NCI-H345 treated with DMSO at 0.1 percent for 48 hours (cell line): ENCODE measurements around the gene ZNF17.

Experiments used
- DNase-seq: peaks from one replicate; lab custom pipeline; 2025; ENCODE audit not compliant: unreplicated experiment; lab: John Stamatoyannopoulos, UW

Gene ZNF17

DNA sequence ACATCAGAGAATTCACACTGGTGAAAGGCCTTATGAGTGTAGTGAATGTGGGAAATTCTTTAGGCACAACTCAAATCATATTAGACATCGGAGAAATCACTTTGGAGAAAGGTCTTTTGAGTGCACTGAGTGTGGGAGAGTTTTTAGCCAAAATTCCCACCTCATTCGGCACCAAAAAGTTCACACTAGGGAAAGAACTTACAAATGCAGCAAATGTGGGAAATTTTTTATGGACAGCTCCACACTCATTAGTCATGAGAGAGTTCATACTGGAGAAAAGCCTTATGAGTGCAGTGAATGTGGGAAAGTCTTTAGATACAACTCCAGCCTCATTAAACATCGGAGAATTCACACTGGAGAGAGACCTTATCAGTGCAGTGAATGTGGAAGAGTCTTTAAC, 10.1 kb downstream of the ZNF17 start:
- no peak for DNase-seq

DNA sequence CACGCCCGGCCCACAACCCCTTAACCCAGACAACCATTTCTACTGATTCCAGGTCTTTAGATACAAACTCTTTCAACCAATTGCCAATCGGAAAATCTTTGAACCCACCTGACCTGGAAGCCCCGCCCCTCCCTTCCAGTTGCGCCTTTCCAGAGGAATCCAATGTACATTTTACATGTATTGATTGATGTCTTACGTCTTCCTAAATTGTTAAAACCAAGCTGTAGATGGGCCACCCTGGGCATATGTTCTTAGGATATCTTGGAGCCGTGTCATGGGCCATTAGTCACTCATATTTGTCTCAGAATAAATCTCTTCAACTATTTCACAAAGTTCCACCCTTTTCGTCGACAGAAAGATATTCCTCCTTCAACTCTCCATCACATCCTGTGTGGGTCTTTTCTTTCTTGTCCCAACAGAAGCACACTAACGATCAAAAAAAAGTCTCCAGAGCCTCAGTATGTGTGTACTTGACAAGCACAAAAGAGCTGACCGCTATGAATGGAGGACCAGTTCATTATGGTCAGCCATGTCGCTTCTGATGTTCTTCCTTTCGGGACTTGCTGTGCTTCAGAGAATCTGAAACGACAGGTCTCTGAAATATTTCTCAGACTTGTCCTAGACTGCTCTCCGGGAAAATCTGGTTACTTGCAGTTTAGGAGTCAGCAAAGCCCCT, 23.6 kb downstream of the ZNF17 start:
- peak; percentile 17 for DNase-seq

DNA sequence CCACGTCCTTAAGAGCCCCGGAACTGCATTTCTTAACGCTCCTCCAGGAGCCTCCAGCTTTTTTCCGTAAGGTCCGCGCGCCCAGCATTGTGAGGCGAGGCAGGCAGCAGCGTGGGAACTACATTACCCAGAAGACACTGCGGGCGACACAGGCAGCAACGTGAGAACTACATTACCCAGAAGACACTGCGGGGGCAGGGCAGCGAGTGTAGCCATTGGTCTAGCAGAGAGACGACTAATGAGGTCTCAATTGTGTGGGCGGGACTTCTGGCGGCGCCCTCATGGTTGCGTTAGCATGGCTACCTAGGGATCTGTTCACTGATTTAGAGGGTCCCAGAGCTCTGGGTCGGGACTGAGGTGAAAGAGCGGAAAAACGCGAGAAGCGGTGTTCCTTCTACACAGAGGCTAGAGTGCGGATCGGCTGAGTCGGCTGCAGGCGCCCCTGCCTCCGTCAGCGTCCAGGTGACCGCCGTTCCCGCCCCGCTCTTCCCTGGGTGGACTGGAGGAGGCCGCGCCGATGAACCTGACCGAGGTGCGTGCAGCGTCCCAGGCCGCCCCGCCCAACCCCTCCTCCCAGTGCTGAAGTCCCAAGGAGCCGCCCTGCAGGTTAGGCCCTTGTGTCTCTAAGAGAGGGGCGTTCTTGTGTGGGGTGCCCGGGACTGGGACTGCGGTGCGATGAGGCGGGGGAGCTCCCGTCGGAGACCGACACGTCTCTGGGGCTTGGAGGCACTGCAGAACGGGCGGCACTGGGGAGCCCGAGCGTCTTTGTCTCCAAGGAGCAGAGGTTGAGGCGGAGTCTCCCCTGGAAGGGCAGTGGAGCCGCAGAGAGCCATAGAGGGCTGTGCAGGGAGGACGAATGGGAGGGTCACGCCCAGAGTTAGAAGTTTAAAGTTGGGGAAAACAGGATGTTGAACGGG, 24.4 kb downstream of the ZNF17 start, which contains the start of gene ZNF749:
ZNF749 (plus strand) TSS at position 264 of the 917 bp plus-strand sequence; CDS start at position 518, 254 bp downstream.
- DNase-seq = peak; percentile 87

GRCh38 chr19:57436417-57436816, 25.5 kb downstream of the ZNF17 start:
- DNase-seq = no peak

DNA sequence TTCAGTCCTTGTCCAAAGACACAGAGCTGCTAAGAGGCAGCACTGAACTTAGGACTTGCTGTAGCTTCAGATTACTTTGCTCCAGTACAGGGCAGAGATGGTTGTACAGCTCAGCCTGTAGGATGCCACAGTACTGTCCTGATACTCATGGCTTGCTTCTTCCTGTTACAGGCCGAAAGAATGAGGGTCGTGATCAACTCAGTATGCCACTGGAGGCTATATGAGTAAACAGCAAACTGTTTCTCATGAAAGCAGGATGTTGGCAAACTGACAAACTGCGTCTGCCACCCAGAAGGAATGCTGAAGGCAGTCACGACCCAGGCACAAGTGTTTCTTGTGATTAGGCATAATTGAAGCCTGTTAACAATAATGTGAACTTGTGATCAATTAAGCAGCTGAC, 27.0 kb downstream of the ZNF17 start:
- no peak for DNase-seq

DNA sequence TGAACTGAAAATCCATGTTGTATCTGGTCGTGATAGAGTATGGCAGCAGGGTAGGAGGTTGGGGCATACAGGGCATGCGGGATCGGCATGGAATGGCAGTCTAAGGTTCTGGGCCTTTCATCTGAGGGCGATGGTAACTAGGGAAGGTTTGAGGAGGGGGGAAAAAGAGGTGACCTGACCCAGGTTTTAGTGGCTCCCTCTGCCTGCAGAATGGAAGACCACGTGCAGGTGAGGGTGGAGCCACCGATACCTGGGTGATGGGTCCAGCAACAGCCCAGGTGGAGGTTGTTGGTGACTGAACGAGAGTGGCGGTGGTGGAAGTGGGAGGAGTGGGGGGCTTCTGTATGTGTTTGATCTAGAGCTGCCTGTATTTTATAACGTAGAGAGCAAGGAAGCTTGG, 28.0 kb downstream of the ZNF17 start:
- no peak for DNase-seq

DNA sequence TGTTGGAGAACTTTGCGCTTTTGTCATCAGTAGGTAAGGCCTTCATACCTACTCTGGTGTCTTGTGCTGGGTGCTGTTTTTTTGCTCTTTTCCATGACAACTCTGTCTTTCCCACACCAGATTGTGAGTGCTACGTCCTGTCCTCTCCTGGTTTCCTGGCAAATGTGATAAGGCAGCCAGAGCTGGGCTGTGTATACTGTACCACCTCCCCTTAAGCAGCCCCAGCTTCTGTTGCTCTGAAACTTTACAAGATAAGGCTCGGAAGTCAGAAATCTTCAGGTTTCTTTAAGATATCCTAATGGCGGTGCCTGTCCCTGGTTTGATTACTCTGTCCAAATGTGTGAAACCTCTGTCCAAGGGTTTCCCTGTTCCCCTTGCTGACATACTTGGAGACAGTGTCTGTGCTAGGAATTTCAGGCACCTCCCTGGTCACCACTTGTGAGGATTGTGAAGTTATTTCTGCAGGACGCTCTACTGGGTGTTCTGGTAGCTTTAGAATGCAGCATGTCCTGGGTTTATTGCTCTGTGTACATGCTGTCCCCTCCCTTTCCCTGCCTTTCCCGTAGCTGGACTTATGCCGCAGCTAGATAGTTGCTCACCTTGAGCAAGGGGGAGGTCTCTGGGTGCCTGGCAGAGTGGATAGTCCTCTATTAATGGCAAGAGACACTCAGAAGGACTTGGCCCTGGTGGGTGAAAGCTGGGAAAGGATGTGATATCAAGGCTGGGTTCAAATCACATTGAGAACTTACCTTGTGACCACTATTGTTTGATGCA, 31.2 kb downstream of the ZNF17 start:
- DNase-seq = no peak

DNA sequence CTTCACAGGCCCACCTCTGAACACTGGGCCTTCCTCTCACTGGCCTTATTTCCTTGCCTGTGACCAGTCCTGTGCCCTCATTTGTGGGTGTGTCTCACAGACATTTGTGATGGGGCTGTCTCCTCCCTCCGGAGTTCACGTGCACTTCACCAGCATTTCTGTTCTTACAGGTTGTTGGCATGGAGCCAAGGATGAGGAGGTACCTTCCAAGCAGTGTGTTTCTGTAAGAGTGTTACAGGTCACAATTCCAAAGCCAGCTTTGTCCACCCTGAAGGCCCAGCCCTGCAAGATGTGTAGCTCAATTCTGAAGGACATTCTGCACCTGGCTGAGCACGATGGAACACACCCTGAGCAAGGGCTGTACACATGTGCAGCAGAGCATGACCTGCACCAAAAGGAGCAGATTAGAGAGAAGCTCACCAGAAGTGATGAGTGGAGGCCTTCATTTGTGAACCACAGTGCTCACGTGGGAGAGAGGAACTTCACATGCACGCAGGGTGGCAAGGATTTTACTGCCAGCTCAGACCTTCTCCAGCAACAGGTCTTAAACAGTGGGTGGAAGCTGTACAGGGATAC, 32.2 kb downstream of the ZNF17 start:
- DNase-seq = peak; percentile 38

- DNase-seq = no peak
Observed at GRCh38 chr19:57452307-57452706, 41.3 kb downstream of the ZNF17 start.

DNA sequence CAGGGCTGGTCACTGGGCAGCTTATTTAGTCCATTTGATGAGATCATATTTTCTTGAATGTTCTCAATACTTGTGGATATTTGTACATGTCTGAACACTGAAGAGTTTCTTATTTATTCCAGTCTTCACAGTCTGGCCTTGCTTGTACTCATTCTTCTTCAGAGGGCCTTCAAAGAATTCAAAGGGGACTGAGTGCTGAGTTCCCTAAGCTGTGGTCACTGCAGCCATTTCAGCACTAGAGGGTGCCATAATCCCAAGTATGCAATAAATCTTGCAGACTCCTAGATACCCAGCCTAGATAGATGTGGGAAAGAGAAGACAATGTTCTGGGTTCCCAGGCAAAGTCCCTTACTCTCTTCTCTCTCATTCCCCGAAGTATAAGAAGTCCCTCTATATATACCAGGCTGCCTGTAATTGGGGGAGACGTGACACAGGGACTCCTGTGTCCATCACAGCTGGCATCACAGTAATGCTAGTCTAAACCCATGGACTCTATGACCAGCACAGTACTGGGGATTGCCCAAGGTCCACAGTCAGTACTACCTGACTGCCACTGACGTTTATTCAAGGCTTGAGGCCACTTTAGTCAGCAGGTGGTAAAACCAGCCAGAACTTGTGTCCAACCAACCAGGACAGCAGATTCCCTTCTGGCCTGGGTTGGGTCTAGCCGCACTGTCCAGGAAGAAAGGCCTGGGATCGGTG, 54.9 kb downstream of the ZNF17 start:
- DNase-seq = no peak

- DNase-seq = no peak
Observed at GRCh38 chr19:57466489-57466888, 55.5 kb downstream of the ZNF17 start.
